ENCODE measurements around the gene ZBTB42. TPM values are rescaled to one million over a fixed set of nuclear protein-coding genes. Genes with fewer than 3 reads are reported as not detected.

The ZBTB42 gene
- total RNA-seq, 1 experiment from 2014 or later: 6.4 TPM

DNA sequence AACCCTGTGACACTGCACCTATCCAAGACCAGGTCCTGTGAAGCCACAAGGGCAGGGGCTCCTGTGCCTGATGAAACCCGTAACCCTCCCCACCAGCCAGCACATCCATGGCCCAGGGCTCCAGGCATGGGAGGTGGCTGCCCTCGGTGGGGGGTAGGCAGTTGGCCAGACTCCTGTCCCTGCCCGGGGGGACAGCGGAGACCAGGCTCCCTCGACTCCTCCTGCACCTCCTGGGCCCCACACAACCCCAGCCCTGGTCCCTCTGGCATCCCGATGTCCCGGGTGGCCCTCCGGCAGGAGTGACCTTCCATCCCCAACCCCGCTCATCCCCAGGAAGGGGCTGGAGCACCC lies 16.7 kb upstream of the ZBTB42 start:
- DNase-seq (ENCODE audit: low spot score) (no peak), ATAC-seq (no peak)
- Mint-ChIP-seq H3K9me3 (no peaks in the 10 kb centered on the region), H3K4me3 (no peak overlapping the region), H3K27ac (no peak overlapping the region), H3K27me3 (ENCODE audit: low read depth) (no peaks in the 10 kb centered on the region), H3K36me3 (no peaks in the 10 kb centered on the region), H3K4me1 (no peaks in the 10 kb centered on the region)
- CTCF ChIA-PET: interaction anchor here (0.7 to 1.3 kb wide), 3 partner anchors 13 to 43 kb away, joined by 3 to 6 read pairs (median 3); no protein-coding TSS in a partner anchor
- TF ChIP-seq, protein P1, sequence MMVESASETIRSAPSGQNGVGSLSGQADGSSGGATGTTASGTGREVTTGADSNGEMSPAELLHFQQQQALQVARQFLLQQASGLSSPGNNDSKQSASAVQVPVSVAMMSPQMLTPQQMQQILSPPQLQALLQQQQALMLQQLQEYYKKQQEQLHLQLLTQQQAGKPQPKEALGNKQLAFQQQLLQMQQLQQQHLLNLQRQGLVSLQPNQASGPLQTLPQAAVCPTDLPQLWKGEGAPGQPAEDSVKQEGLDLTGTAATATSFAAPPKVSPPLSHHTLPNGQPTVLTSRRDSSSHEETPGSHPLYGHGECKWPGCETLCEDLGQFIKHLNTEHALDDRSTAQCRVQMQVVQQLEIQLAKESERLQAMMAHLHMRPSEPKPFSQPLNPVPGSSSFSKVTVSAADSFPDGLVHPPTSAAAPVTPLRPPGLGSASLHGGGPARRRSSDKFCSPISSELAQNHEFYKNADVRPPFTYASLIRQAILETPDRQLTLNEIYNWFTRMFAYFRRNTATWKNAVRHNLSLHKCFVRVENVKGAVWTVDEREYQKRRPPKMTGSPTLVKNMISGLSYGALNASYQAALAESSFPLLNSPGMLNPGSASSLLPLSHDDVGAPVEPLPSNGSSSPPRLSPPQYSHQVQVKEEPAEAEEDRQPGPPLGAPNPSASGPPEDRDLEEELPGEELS (CRISPR knock-in tag; IDR thresholded peaks at IDR 0.05): no peak
- TF ChIP-seq ZNF396 (CRISPR knock-in tag; IDR thresholded peaks at IDR 0.05; ENCODE audit: borderline replicate concordance) (no peak), NFYB (CRISPR knock-in tag; conservative IDR thresholded peaks at IDR 0.05; ENCODE audit: low read depth) (no peak), TEAD1 (CRISPR knock-in tag; IDR thresholded peaks at IDR 0.05) (no peak), RORB (CRISPR knock-in tag; IDR thresholded peaks at IDR 0.05) (no peak), TCF7 (CRISPR knock-in tag; IDR thresholded peaks at IDR 0.05; ENCODE audit: low read depth) (no peak), GRHL2 (CRISPR knock-in tag; IDR thresholded peaks at IDR 0.05; ENCODE audit: insufficient replicate concordance, severe bottlenecking) (no peak)
- TF ChIP-seq, protein P2, sequence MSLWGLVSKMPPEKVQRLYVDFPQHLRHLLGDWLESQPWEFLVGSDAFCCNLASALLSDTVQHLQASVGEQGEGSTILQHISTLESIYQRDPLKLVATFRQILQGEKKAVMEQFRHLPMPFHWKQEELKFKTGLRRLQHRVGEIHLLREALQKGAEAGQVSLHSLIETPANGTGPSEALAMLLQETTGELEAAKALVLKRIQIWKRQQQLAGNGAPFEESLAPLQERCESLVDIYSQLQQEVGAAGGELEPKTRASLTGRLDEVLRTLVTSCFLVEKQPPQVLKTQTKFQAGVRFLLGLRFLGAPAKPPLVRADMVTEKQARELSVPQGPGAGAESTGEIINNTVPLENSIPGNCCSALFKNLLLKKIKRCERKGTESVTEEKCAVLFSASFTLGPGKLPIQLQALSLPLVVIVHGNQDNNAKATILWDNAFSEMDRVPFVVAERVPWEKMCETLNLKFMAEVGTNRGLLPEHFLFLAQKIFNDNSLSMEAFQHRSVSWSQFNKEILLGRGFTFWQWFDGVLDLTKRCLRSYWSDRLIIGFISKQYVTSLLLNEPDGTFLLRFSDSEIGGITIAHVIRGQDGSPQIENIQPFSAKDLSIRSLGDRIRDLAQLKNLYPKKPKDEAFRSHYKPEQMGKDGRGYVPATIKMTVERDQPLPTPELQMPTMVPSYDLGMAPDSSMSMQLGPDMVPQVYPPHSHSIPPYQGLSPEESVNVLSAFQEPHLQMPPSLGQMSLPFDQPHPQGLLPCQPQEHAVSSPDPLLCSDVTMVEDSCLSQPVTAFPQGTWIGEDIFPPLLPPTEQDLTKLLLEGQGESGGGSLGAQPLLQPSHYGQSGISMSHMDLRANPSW (CRISPR knock-in tag; conservative IDR thresholded peaks at IDR 0.05; ENCODE audit: low read depth): no peak
- TF ChIP-seq, protein P3, sequence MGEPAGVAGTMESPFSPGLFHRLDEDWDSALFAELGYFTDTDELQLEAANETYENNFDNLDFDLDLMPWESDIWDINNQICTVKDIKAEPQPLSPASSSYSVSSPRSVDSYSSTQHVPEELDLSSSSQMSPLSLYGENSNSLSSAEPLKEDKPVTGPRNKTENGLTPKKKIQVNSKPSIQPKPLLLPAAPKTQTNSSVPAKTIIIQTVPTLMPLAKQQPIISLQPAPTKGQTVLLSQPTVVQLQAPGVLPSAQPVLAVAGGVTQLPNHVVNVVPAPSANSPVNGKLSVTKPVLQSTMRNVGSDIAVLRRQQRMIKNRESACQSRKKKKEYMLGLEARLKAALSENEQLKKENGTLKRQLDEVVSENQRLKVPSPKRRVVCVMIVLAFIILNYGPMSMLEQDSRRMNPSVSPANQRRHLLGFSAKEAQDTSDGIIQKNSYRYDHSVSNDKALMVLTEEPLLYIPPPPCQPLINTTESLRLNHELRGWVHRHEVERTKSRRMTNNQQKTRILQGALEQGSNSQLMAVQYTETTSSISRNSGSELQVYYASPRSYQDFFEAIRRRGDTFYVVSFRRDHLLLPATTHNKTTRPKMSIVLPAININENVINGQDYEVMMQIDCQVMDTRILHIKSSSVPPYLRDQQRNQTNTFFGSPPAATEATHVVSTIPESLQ (CRISPR knock-in tag; IDR thresholded peaks at IDR 0.05): no peak
- TF ChIP-seq, protein P4, sequence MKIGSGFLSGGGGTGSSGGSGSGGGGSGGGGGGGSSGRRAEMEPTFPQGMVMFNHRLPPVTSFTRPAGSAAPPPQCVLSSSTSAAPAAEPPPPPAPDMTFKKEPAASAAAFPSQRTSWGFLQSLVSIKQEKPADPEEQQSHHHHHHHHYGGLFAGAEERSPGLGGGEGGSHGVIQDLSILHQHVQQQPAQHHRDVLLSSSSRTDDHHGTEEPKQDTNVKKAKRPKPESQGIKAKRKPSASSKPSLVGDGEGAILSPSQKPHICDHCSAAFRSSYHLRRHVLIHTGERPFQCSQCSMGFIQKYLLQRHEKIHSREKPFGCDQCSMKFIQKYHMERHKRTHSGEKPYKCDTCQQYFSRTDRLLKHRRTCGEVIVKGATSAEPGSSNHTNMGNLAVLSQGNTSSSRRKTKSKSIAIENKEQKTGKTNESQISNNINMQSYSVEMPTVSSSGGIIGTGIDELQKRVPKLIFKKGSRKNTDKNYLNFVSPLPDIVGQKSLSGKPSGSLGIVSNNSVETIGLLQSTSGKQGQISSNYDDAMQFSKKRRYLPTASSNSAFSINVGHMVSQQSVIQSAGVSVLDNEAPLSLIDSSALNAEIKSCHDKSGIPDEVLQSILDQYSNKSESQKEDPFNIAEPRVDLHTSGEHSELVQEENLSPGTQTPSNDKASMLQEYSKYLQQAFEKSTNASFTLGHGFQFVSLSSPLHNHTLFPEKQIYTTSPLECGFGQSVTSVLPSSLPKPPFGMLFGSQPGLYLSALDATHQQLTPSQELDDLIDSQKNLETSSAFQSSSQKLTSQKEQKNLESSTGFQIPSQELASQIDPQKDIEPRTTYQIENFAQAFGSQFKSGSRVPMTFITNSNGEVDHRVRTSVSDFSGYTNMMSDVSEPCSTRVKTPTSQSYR (CRISPR knock-in tag; IDR thresholded peaks at IDR 0.05): no peak
- TF ChIP-seq, protein P5, sequence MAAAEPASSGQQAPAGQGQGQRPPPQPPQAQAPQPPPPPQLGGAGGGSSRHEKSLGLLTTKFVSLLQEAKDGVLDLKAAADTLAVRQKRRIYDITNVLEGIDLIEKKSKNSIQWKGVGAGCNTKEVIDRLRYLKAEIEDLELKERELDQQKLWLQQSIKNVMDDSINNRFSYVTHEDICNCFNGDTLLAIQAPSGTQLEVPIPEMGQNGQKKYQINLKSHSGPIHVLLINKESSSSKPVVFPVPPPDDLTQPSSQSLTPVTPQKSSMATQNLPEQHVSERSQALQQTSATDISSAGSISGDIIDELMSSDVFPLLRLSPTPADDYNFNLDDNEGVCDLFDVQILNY (CRISPR knock-in tag; IDR thresholded peaks at IDR 0.05): no peak
- TF ChIP-seq, protein P6, sequence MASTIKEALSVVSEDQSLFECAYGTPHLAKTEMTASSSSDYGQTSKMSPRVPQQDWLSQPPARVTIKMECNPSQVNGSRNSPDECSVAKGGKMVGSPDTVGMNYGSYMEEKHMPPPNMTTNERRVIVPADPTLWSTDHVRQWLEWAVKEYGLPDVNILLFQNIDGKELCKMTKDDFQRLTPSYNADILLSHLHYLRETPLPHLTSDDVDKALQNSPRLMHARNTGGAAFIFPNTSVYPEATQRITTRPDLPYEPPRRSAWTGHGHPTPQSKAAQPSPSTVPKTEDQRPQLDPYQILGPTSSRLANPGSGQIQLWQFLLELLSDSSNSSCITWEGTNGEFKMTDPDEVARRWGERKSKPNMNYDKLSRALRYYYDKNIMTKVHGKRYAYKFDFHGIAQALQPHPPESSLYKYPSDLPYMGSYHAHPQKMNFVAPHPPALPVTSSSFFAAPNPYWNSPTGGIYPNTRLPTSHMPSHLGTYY (CRISPR knock-in tag; IDR thresholded peaks at IDR 0.05): no peak
- TF ChIP-seq, protein P7, sequence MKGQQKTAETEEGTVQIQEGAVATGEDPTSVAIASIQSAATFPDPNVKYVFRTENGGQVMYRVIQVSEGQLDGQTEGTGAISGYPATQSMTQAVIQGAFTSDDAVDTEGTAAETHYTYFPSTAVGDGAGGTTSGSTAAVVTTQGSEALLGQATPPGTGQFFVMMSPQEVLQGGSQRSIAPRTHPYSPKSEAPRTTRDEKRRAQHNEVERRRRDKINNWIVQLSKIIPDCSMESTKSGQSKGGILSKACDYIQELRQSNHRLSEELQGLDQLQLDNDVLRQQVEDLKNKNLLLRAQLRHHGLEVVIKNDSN (CRISPR knock-in tag; IDR thresholded peaks at IDR 0.05): no peak
- POLR2A ChIA-PET: no interaction called here

Measured in WTC11 (cell line).